Hematopoietic multipotent progenitor cell (in vitro differentiated cells): ENCODE measurements around the gene C1orf35. TPM values are rescaled to one million over a fixed set of nuclear protein-coding genes. Genes with fewer than 3 reads are reported as not detected.

Experiments used
- DNase-seq, 3 donors: peaks; one replicate each; pipeline ENCODE4 v3.0.0-alpha.2; 2011 to 2015; ENCODE audit warnings: low read depth in 2 of 3, low spot score in 2 of 3
- total RNA-seq: library from RNA; depleted of rRNA; stranded (reverse); fragments of >200 nt; gene quantifications from one replicate; pipeline ENCODE4 v1.2.3, GENCODE V29; 2012

The C1orf35 gene
- total RNA-seq, 1 donor = 18.6 TPM

DNA sequence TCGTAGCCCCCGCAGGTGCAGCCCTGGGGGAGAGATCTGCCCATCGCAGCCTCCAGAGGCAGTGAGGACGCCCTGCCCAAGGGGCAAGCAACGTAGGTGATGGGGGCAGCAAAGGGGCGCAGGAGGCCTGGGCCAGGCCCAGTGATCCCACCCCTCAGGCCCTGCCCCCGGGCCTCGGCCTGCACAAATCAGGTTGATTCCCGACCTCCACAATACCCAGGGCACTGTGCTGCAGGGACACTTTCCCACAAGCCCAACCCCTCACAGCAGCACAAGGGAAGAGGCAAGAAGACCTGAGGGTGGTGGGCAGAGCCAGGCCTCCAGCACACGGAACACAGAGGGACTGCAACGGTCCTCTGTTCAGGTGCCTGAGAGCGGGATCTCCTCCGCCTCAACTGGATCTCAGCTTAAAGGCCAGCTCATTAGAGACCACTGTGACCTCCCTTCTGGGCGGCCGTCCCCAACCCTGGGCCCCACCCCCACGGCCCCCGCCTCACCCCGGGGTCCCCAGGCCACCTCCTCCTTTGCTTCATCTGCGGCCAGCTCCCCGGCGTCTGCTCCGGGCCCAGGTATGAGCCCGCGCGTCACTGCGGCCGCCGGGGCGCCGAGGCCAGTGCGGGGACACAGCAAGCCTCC, 21.4 kb downstream of the C1orf35 start:
- DNase-seq = no peak

DNA sequence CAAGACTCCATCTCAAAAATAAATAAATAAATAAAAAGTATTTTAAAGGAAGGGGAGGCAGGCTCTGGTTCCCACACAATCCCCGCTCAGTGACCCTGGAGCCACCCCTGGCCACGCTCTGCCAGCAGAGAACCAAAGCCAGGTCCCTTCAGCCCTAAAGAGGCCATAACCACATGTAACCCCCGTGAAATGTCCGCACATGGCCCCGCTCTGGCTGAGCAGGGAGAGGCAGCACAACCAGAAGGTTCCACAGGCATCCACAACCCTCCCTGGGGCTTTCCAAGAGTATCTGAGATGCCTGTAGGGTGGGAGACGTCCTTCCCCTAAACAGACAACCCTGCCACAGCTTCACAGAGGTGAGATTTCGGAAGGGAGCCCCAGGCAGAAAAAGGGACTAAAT, 22.0 kb downstream of the C1orf35 start:
- DNase-seq = no peak

DNA sequence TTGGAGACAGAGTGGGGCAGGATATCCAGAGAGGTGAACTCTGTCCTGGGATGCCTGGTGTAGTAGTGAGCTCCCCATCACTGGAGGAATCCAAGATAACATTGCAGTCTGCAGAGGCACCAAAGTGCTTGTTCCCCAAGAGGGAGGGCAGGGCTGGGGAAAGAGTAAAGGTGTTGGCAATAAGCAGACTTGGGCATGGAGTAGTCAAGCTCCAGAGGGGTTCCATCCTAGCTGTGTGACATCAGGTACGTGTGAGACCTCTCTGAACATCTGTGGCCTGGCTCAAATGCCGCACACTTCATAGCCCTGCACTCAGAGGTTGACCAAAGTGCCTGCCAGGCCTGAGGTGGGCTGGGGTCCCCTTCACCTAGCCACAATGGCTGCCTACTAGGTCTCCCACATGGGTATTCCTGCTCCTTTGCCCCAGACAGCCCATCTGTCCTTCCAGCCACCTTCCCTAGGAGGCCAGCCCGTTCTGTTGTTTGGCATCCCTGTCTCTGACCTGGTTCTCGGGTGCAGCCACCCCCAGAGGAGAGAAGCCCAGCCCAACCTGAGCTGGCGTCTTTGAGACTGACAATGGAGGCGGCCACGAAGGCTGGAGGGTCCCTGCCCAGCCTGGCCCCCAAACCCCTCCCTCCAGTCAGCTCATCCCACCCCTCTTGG, 23.4 kb downstream of the C1orf35 start:
- DNase-seq = no peak

DNA sequence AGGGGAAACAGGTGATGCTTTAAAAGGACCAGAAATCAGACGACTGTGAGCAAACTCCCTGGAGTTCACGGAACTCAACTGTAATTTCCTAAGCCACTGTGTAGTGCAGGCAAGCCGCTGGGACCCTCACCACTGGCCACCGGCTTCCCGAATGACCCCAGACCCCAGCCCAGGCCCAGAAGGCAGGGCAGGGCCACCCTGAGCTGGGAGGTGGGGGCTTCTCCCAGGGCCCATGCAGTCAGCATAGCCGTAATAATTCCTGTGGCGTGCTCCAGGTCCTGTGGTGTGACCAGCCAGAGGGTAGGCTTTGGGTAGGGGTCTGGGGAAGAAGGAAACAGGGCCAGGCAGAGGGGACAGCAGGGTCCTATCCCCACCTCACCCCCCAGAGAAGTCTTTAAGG, 24.1 kb downstream of the C1orf35 start:
- DNase-seq = no peak

DNA sequence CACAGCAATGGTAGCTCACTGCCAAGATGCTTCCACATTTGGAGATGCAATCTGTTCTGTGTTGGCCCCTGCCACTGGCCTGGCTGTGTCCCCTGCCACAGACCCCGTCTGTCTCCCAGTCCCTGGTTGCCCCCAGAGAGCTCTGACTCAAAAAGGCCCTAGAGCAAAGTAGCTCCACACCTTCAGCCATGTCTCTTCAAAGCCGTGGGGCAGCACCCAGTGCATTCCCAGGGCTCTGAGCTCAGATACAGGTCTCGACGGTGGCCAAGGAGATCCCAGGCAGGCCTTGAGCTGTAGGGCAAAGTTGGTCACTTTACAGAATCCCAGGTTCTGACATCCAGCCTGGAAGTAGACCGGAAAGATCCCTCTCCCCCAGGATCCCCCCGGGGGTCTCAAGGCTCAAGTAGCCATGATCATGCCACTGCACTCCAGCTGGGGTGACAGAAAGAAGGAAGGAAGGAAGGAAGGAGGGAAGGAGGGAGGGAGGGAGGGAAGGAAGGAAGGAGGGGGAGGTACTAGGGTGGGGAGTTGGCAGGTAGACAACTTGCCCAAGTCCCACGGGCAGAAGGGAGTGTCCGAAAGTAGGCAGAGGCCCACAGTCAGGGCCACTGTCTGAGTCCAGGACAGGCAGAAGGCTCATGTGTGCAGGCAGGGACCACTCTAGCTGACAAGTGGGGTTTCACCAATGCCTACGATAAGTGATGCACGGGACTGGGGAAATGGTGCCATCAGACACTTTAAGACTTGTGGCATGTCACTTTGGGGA, 25.4 kb downstream of the C1orf35 start:
- DNase-seq = no peak

DNA sequence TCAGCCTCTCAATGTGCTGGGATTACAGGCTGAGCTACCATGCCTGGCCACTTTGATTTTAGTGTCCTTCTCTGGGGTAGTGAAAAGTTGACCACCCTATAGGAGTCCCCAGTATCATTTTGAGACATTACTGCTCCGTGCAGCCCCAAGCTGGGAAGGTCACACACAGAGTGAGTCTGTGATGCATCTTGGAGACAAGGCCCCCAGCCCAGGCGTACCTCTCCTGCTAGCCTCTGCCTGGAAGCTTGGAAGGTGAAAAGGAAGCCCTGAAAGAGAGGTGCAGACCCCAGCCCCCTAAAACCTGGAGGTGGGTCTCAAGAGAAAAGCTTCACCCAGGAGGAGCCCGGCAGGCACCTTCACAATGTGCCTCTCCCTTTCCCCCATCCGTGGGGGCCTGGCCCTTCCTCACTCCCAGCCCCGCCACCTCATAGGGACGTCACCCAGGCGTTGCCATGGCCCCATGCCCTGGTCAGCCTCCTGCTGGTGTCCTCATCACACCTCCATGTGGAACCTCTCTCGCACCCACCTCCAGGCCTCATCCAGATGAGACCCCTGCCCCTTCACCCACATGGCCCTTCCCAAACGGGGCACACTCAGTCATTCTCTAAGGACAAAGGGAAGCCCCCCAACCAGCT, 26.2 kb downstream of the C1orf35 start:
- DNase-seq = no peak

DNA sequence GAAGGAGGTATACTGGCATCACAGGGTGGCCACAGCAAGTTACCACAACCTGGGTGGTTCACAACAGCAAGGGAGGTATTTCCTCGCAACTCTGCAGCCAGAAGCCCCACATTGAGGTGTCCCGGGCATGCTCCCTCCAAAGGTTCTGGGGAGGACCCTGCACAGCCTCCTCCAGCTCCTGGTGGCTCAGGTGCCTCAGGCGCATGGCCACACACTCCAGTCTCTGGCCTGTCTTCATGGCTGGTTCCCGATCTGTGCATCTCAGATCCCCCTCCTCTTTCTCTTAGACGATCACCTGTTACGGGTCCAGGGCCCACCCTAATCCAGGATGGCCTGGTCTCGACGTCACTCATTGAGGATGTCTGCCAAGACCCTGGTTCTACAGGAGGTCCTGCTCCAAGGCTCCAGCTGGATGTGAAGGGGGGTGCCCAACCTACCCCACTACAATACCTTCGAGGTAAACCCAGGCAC, 27.3 kb downstream of the C1orf35 start:
- DNase-seq = no peak

DNA sequence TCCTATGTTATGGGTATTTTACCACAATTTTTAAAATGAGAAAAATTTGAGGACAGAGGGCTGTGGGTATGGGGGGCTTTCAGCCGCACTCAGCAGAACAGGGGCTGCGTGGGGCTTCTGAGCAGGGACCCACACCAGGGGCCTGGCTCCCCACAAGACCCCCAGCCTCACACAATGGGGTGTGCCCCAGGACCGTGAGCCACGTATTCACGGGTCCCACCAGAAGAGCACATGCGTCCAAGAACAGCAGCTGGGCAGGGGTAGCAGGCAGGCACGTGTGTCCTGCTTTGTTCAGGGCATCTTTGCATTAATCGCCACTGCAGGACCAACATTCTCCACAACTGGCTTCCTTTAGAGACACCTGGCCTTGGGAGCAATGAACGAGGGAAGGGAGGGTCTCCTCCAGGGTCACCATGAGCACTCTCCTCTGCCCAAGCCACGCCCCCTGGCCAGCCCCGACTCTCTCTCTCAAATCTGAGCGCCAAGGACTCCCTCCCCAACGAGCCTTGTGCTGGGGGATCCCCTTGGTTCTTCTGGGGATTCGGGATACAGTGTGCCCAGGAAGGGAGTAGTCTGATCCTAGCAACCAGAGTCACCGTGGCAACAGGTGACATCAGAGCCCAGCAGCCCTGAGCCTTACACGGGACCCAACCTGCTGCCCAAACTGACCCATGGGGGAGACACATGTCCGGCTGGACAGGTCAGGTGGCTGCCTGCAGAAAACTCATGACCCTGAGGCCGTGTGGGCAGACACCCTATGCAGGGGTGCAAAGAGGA, 28.0 kb downstream of the C1orf35 start:
- DNase-seq = no peak

DNA sequence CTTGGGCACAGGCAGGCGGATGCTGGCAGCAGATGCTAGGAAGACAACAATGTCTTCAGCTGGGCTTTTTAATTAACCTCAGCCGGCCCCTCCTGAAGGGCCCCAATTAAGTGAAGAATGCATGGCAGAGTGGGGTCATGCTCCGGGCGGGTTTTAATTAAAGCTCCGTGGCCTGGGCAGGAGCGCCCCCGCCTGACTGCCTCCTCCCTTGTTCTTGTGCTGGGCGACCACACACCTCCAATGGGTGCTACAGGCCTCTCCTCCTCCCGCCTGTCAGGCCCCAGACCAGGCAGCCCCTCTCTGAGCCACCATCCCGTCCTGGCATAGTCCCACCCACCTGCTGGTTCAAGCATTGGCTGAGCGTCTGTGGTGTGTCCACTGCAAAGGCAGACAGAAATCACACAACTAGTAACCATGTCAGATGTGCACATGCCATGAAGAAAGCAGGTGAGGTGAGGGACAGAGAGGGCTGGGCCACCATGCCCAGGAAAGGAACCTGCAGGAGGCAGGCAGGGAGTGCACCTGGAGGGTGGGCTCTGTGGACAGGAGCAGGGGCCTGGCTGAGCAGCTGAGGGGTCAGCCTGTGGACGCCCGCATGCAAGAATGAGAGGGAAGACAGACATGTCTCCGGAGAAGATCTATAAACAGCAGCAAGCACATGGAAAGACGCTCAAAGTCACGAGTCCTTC, 29.1 kb downstream of the C1orf35 start:
- no peak for DNase-seq

DNA sequence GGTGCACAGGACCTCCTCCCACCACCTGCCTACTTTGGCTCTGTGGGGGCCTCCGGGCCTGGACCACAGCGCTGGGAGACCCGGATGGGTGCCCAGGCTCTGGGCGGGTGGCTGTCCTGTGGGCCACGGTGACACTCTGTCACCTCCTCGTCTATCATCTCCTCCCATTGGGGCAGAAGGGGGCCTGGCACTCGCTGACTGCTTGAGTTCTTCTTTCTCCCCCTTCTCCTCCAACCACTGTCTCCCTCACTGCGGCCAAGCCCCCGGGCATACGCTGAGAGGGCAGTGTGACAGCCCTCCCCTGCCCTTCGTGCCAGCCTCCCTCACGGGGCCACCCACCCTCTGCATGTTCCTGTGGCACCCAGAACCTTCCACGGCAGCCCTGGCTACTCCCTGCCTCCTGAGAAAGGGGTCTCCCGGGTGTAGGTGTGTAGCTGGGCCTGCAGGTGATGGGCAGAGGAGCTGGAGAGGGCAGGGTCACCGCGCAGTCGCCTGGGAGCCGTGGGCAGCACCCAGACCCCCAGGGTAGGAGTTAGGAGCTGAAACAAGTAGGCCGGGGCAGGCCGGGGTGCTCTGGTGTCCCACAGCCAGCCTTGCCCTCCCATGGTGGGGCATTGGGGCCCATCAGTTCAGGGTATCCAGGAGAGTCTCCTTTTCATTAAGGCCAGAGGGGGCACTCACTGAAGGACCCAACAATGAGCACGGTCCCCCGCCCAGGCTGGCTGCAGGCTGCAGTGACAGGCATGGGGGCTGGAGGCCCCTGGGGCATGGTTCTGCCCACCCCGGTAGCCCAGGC, 29.9 kb downstream of the C1orf35 start:
- no peak for DNase-seq

DNA sequence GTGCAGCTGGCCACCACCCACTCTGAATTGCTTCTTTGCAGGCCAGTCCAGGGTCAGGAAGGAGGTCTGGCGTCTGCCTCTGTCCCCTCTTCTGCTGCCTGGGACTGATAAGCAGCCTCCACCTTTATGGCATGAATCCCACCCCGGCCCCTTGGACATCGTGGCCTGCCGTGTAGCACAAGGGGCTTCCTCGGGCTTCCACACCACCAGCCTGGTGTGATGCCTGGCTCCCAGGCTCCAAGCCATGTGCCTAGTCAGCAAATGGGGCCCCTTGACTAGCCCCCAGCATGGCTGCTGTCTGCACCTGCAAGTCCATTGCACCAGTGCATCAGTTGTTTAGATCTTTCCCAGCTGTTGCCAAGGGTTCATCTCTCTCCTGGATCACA, 30.5 kb downstream of the C1orf35 start:
- no peak for DNase-seq

DNA sequence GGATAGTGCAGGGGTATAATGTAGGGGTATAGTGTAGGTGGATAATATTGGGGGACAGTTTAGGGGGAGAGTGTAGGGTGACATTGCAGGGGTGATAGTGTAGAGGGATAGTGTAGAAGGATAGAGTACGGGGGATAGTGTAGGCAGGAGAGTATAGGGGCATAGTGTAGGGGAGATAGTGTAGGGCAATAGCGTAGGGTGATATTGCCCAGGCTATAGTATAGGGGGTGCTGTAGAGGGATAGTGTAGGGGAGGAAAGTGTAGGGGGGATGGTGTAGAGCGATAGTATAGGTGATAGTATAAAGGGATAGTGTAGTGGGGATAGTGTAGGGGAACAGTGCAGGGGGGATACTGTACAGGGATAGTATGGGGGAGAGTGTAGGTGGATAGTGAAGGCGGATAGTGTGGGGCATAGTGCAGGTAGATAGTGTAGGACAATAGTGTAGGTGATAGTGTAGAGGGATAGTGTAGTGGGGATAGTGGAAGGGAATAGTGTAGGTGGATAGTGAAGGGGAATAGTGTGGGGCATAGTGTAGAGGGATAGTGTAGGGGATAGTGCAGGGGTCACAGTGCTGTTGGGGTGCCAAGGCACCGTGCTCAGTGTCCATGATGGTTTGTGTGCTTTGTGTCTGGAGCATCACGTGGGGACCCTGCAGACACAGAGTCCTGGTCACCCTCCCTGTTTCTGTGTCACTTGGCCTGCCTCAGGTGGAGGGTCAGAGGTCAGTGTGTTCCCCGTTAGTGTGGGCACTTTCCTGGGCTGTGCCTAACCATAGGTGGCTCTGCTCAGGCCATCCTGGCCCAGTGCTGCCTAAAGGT, 31.1 kb downstream of the C1orf35 start:
- DNase-seq = no peak

DNA sequence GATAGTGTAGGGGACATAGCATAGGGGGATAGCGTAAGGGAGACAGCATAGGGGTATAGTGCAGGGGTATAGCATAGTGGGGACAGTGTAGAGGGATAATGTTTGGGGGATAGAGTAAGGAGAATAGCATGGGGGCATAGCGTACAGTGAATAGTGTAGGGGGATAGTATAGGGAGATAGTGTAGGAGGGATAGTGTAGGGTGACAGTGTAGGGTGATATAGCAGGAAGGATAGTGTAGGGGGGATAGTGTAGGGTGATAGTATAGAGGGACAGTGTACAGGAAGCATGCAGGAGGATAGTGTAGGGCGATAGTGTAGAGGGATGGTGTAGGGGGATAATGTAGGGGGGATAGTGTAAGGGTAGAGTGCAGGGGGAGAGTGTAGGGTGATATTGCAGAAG, 32.3 kb downstream of the C1orf35 start:
- no peak for DNase-seq

DNA sequence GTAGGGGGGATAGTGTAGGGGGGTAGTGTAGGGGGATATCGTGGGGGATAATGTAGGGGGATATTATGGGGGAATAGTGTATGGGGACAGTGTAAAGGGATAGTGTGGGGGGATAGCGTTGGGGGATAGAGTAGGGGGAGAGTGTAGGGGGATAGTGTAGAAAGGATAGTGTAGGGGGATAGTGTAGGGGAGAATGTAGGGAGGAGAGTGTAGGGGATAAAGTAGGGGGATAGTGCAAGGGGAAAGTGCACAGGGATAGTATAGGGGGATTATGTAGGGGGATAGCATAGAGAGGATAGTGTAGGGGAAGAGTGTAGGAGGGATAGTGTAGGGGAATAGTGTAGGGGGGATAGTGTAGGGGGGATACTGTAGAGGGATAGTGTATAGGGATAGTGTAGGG, 33.0 kb downstream of the C1orf35 start:
- DNase-seq = no peak

DNA sequence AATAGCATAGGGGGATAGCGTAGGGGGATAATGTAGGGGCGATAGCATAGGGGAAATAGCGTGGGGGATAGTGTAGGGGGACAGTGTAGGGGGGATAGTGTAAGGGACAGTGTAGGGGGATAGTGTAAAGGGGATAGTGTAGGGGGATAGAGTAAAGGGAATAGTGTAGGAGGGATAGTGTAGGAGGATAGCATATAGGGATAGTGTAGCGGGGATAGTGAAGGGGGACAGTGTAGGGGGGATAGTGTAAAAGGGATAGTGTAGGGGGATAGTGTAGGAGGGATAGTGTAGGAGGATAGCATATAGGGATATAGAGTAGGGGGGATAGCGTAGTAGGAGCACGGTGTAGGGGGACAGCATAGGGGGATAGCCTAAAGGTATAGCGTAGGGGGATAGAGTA, 34.8 kb downstream of the C1orf35 start:
- DNase-seq = no peak

DNA sequence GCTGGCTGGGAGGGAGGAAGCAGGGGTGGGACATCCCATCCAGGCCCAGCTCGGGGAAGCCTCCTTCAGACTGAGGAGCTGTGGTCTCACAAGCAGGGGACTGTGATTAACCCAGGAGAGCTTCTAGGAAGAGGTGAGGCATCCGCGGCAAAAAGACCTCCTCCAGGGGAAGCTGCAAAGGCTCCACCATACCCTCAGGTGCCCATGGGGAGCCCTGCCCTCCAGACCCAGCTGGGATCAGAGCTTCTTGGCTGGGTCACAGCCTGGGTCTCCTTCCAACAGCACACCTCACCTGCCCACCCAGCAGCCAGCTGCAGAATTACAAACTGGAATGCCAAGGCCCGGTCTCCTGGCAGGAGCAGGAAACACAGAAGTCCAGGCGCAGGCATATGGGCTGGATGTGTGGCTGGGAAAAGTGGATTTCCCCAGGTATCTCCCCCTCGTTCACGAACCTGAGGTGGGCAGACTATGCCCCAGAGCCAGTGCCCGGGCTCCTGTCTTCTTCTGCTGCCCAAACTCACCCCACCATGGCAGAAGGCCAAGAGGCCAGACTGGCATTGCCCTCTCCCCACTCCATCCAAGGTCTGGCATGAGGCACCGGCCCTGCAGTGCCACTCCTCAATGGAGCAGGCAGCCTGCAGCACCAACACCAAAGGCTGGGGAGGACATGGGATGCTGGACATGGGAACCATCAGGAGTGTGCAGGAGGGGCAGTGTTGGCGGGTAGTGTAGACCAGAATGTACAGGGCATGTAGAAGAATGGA, 36.1 kb downstream of the C1orf35 start:
- DNase-seq = no peak

DNA sequence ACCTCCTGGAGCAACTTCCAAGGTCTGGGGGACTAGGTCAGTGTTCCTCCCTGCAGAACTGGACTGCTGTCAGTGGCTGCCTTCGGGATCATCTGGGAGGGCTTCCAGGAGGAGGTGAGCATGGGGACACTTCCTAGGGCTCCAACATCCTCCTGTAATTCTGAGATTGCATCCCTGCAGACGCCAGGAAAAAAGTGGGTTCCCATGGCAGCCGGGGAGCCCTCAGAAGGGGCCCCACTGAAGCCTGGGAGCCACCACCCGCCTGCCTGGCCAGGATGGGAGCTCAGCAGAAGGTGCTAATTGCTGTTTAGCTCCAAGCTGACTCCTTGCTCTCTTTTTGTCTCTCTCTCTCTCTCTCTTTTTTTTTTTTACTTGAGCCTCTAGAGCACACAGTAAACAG, 36.7 kb downstream of the C1orf35 start:
- DNase-seq = no peak
